MCF 10A (cell line): ENCODE results near the gene TBXAS1. TPM values are rescaled to one million over a fixed set of nuclear protein-coding genes. Genes with fewer than 3 reads are reported as not detected.

Source experiments
- BruUV-seq: library from RNA; stranded (reverse); fragments of 400-500 nt; replicated peaks from 2 replicates; lab custom pipeline; 2021; lab: Mats Ljungman, UMichigan
- CTCF ChIA-PET: fragments of 300-600 bp; sonication (Branson Sonifier 250); formaldehyde crosslinking; extraction: SDS; loops from one replicate; lab custom pipeline; 2021; ENCODE audit warnings: antibody characterized with exemption, inconsistent platforms; lab: Yijun Ruan, JAX
- POLR2A ChIA-PET: fragments of 300-600, 350-650 bp; sonication (Branson Sonifier 250); formaldehyde crosslinking; extraction: SDS; loops from one replicate; lab custom pipeline; 2020; ENCODE audit warnings: antibody characterized with exemption, inconsistent platforms; lab: Yijun Ruan, JAX
- DNase-seq: peaks from one replicate; pipeline ENCODE4 v3.0.0-alpha.2; 2018; ENCODE audit not compliant: unreplicated experiment
- H3K27ac Mint-ChIP-seq: one replicate; pipeline ENCODE4 v1.8.0; 2022; ENCODE audit warnings: mild to moderate bottlenecking, low read depth, mixed read lengths; ENCODE audit not compliant: unreplicated experiment
- H3K27me3 Mint-ChIP-seq: one replicate; pipeline ENCODE4 v1.8.0; 2022; ENCODE audit warnings: mixed read lengths; ENCODE audit not compliant: insufficient read depth, unreplicated experiment
- H3K36me3 Mint-ChIP-seq: one replicate; pipeline ENCODE4 v1.8.0; 2022; ENCODE audit warnings: mild to moderate bottlenecking, moderate library complexity, mixed read lengths; ENCODE audit not compliant: insufficient read depth, unreplicated experiment
- H3K4me1 Mint-ChIP-seq: one replicate; pipeline ENCODE4 v1.8.0; 2022; ENCODE audit warnings: mixed read lengths; ENCODE audit not compliant: insufficient read depth, unreplicated experiment
- H3K4me3 Mint-ChIP-seq: one replicate; pipeline ENCODE4 v1.8.0; 2022; ENCODE audit warnings: mild to moderate bottlenecking, moderate library complexity, mixed read lengths; ENCODE audit not compliant: unreplicated experiment
- H3K9me3 Mint-ChIP-seq: one replicate; pipeline ENCODE4 v1.8.0; 2022; ENCODE audit warnings: mixed read lengths; ENCODE audit not compliant: unreplicated experiment
- CTCF ChIP-seq: fragments of 200-600 bp; IDR thresholded peaks from one replicate; pipeline ENCODE4 v1.8.0; 2022; ENCODE audit warnings: antibody characterized with exemption, mild to moderate bottlenecking; ENCODE audit not compliant: unreplicated experiment
- intact Hi-C: fragments of 100-400 bp; cut with micrococcal nuclease; formaldehyde crosslinking; loops from 2 replicates; pipeline ENCODE4 v1.14.1; 2022
- total RNA-seq: library from RNA; stranded (reverse); gene quantifications from 2 replicates; pipeline ENCODE4 v1.2.3, GENCODE V29; 2022

Gene TBXAS1
- total RNA-seq, 1 experiment from 2014 or later, result 1.5 TPM

- H3K4me3 Mint-ChIP-seq, result no peak overlapping the region
- BruUV-seq, result no TSS peak
- POLR2A ChIA-PET, result interaction anchor here (0.7 to 2.0 kb wide), 3 partner anchors 10 to 108 kb away, joined by 3 to 6 read pairs (median 4); no protein-coding TSS in a partner anchor
- H3K9me3 Mint-ChIP-seq, result no peaks in the 10 kb centered on the region
- H3K4me1 Mint-ChIP-seq, result peaks cover 6% of the 10 kb centered on the region
- TF ChIP-seq CTCF, result no peak
- H3K27me3 Mint-ChIP-seq, result no peaks in the 10 kb centered on the region
- CTCF ChIA-PET, result interaction anchor here (0.5 kb wide), 2 partner anchors 27 to 99 kb away, joined by 3 read pairs; no protein-coding TSS in a partner anchor
- no peak for DNase-seq
- no peak overlapping the region for H3K27ac Mint-ChIP-seq
- intact Hi-C loops, result no loop called here
- H3K36me3 Mint-ChIP-seq, result peaks cover 6% of the 10 kb centered on the region
These were observed 20.6 kb upstream of the TBXAS1 start for GRCh38 chr7:139808427-139808826.

GRCh38 chr7:139808846-139809442 is 20.1 kb upstream of the TBXAS1 start:
- Mint-ChIP-seq H3K27me3 (no peaks in the 10 kb centered on the region), H3K36me3 (peaks cover 6% of the 10 kb centered on the region), H3K4me3 (no peak overlapping the region), H3K4me1 (peaks cover 6% of the 10 kb centered on the region), H3K9me3 (no peaks in the 10 kb centered on the region), H3K27ac (no peak overlapping the region)
- intact Hi-C loops, result no loop called here
- no peak for TF ChIP-seq CTCF
- POLR2A ChIA-PET, result interaction anchor here (0.7 to 2.0 kb wide), 2 partner anchors 10 to 872 kb away, joined by 3 to 6 read pairs; no protein-coding TSS in a partner anchor
- BruUV-seq, result no TSS peak
- CTCF ChIA-PET, result interaction anchor here (0.5 to 0.6 kb wide), 4 partner anchors 23 to 268 kb away, joined by 3 read pairs; no protein-coding TSS in a partner anchor
- DNase-seq, result no peak

GRCh38 chr7:139811066-139811465 is 18.0 kb upstream of the TBXAS1 start:
- Mint-ChIP-seq H3K4me1 (peaks cover 6% of the 10 kb centered on the region), H3K4me3 (no peak overlapping the region), H3K36me3 (peaks cover 1% of the 10 kb centered on the region), H3K27ac (no peak overlapping the region), H3K9me3 (no peaks in the 10 kb centered on the region), H3K27me3 (no peaks in the 10 kb centered on the region)
- no peak for DNase-seq
- no peak for TF ChIP-seq CTCF
- BruUV-seq, result no TSS peak
- intact Hi-C loops, result no loop called here
- ChIA-PET POLR2A (no interaction called here), CTCF (interaction anchor here (1.1 to 1.2 kb wide), 2 partner anchors 11 to 165 kb away, joined by 3 read pairs; no protein-coding TSS in a partner anchor)

- ChIA-PET POLR2A (no interaction called here), CTCF (no interaction called here)
- no TSS peak for BruUV-seq
- H3K36me3 Mint-ChIP-seq, result peaks cover 5% of the 10 kb centered on the region
- no peaks in the 10 kb centered on the region for H3K4me1 Mint-ChIP-seq
- intact Hi-C loops, result no loop called here
- H3K9me3 Mint-ChIP-seq, result no peaks in the 10 kb centered on the region
- no peak for TF ChIP-seq CTCF
- no peak overlapping the region for H3K4me3 Mint-ChIP-seq
- no peak overlapping the region for H3K27ac Mint-ChIP-seq
- no peak for DNase-seq
- H3K27me3 Mint-ChIP-seq, result no peaks in the 10 kb centered on the region
These were observed 15.9 kb upstream of the TBXAS1 start for GRCh38 chr7:139813151-139813550.
